GM12892 (cell line): ENCODE data around the gene SLC9A5.

Experiments
- POLR2A ChIP-seq: IDR thresholded peaks from 2 replicates; pipeline ENCODE4 v1.6.1; 2011; ENCODE audit warnings: low read depth, low read length, control low read depth
- POLR2AphosphoS5 ChIP-seq: IDR thresholded peaks from 2 replicates; pipeline ENCODE4 v1.6.1; 2011; ENCODE audit warnings: low read depth, low read length, control low read depth

- TF ChIP-seq POLR2A (no peak), POLR2AphosphoS5 (0 out of 2 replicates have a peak, but pooled peaks have one; percentile 17)
Observed at GRCh38 chr16:67228034-67228785, 20.6 kb upstream of the SLC9A5 start.
